GM12873 (cell line): ENCODE results near the gene COA7.

ENCODE experiments used
- TF ChIP-seq, protein P1 (sequence below): IDR thresholded peaks from 2 replicates; pipeline ENCODE4 v1.5.1; 2012; ENCODE audit warnings: low read depth, mild to moderate bottlenecking, moderate library complexity, low read length, control low read depth; ENCODE audit not compliant: insufficient read depth; ENCODE audit errors: missing control alignments

COA7 gene

DNA sequence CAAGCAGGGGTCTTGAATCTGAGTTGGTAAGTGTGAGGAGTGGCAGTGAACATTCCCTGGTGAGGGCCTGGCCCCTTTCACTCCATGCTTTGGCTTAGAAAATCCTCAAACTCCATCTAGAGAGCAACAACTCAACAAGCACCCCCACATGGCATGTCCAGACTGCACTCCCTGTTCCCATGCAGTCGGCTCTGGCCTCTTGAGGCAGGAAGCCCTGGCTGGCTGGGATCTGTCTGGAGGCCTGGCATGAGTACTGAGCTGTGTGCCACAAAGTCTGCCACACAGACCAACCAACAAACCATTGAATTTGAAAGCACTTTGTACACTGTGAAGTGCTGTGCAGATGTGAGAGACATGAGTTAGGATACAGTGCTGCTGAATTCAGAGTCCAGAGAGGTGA, 25.2 kb downstream of the COA7 start:
- TF ChIP-seq, protein P1, sequence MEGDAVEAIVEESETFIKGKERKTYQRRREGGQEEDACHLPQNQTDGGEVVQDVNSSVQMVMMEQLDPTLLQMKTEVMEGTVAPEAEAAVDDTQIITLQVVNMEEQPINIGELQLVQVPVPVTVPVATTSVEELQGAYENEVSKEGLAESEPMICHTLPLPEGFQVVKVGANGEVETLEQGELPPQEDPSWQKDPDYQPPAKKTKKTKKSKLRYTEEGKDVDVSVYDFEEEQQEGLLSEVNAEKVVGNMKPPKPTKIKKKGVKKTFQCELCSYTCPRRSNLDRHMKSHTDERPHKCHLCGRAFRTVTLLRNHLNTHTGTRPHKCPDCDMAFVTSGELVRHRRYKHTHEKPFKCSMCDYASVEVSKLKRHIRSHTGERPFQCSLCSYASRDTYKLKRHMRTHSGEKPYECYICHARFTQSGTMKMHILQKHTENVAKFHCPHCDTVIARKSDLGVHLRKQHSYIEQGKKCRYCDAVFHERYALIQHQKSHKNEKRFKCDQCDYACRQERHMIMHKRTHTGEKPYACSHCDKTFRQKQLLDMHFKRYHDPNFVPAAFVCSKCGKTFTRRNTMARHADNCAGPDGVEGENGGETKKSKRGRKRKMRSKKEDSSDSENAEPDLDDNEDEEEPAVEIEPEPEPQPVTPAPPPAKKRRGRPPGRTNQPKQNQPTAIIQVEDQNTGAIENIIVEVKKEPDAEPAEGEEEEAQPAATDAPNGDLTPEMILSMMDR: no peak

DNA sequence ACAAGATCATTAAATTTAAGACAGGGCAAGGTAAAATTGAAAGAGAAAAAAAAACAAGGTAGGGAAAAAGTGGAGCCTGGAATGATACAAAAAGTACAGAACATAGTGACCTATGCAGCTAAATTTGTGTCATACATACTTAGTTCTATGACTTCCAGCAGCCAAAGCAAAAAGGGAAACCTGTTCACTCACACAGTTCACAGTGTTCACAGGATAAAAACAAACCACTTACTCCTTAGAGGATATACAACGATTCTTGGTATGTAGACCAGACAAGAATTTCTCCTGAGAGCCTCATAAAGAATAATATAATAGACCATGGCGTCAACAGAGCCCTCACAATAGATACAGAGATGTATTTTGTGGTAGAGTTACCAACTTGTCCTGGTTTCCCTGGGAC, 27.5 kb downstream of the COA7 start:
- TF ChIP-seq, protein P1: no peak

DNA sequence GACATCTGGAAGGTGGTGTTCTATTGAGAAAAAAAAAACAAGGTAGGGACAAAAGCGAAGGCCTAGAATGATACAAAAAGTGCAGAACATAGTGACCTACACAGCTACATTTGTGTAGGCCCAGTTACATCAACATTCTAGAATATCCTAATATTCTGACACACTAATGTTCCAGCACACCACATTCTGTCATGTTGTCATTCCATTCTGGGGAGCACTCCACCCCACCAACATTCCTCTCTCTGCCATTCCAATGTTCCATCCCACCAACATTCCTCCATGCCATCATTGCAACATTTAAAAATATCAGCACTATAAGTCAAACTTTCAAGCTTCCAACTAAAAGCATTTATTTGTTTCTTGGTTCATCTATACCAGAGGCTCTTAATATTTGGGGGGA, 28.5 kb downstream of the COA7 start:
- TF ChIP-seq, protein P1: no peak

DNA sequence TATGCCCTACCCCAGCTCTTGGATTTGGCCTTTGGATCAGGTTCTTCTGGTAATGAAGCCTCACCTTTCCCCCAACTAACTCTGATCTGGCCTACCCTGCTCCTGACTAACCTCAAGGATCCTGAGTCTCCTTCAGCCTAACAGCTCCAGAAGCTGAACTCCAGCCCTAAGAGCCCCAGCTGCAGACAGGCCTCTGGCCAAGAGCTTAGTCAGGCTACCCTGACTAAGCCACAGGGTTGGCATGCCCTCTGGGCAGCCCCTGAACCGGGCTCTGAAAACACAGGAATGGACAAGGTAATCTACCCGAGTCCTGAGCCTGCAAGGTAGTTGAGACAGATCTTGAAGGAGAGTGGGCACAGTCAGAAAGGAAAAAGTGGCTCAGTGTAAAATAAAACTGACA, 29.4 kb downstream of the COA7 start:
- TF ChIP-seq, protein P1: no peak

DNA sequence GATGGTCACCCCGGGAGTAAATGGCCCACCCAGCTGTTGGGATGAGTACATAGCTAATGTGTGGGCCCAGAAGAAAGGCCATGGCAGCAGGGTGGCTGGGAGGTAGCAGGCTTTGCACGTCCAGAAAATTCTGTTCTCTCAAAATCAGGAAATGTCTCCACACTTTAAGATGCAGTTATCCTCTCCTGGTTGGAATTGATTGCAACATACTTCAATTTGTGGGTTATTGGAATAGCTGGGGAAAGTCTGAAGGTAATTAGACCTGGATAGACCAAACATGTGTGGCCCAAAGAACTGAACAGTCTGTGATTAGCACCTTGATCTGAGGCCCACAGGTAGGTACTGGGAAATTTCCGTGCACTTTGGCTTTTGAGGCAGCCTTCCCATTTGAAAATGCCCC, 30.2 kb downstream of the COA7 start:
- TF ChIP-seq, protein P1: no peak

DNA sequence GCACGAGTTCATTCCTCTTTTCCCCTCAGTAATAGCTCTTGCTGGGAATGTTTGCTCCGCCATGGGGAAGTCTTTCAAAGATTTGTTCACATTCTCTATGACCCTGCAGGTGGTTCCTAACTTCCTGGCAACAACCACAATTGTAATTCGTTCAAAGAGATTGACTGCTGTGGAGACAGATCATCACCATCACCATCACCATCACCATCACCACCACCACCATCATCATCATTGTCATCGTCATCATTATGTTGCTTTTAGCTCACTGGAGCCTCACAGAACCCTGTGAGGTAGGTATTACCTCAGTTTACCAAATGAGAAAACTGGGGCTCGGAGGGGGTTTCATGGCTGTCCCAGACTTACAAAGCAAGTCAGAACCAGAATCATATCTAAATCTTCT, 30.9 kb downstream of the COA7 start:
- TF ChIP-seq, protein P1: no peak

DNA sequence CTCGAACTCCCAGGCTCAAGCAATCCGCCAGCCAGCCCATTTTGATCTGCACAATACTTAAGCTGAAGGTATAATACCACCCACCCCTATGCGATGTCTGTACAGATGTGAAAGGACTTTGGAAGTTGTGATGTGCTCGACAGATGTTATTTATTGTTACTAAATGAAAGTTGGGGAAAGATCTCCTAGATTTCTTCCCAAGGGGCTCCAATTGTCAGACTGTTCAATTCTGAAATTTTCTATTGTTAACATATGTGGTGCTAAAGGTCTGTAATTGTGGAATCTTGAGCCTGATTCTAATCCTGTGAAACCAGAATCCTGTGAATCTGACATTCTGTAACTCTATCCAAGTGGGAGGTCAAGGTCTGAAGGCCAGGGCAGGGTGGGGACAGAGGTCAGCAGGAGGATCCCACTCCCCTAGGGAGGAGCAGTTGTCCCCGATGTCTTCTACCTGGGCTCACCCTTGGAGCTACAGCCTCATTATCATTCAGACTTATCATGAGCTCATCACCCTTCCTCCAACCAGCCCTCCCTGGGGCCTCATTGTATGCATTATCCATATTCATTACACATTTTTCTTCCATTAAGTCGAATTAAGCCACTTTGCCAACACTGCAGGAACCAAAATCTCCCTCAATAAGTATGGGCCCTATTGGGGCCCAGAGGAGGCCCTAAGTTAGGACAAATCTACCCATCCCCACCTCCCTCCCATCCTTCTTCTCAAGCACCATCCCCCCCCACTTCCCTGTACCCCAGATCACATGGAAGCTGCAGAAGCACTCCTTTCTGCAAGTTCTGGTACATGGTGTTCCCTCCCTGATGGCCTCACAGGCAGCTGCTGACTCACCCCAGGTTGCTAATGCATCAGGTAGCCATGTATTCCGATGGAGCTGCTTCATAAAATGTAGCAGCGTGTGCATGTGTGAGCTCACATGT, 32.9 kb downstream of the COA7 start:
- TF ChIP-seq, protein P1: no peak
